GM23248 (cell line): ENCODE data around the gene OLFML1. TPM values are rescaled to one million over a fixed set of nuclear protein-coding genes. Genes with fewer than 3 reads are reported as not detected.

ENCODE experiments used
- DNase-seq: peaks from one replicate; pipeline ENCODE4 v3.0.0-alpha.2; 2015
- H2AFZ ChIP-seq: fragments of 200-600 bp; sonication (generic); 2 replicates; pipeline ENCODE4 v1.6.1; 2016; ENCODE audit warnings: antibody characterized with exemption
- H3F3A ChIP-seq: fragments of 200-600 bp; sonication (generic); 2 replicates; pipeline ENCODE4 v1.6.1; 2016; ENCODE audit warnings: mild to moderate bottlenecking, antibody characterized with exemption, mixed run types; ENCODE audit not compliant: insufficient read depth
- H3K27ac ChIP-seq: fragments of 200-600 bp; sonication (generic); 2 replicates; pipeline ENCODE4 v1.5.1; 2016; ENCODE audit warnings: mild to moderate bottlenecking
- H3K27me3 ChIP-seq: fragments of 200-600 bp; sonication (generic); replicated peaks from 2 replicates; pipeline ENCODE4 v1.6.1; 2016; ENCODE audit warnings: mild to moderate bottlenecking; ENCODE audit not compliant: insufficient read depth
- H3K36me3 ChIP-seq: fragments of 200-600 bp; sonication (generic); 2 replicates; pipeline ENCODE4 v1.6.1; 2016; ENCODE audit warnings: low read depth, mild to moderate bottlenecking
- H3K4me1 ChIP-seq: fragments of 200-600 bp; sonication (generic); 2 replicates; pipeline ENCODE4 v1.6.1; 2016; ENCODE audit warnings: mild to moderate bottlenecking; ENCODE audit not compliant: insufficient read depth
- H3K4me2 ChIP-seq: fragments of 200-600 bp; sonication (generic); one replicate; pipeline ENCODE4 v1.6.1; 2016; ENCODE audit warnings: mild to moderate bottlenecking; ENCODE audit not compliant: unreplicated experiment
- H3K4me3 ChIP-seq: fragments of 200-600 bp; sonication (generic); 2 replicates; pipeline ENCODE4 v1.5.1; 2016; ENCODE audit warnings: mild to moderate bottlenecking
- H3K79me2 ChIP-seq: fragments of 200-600 bp; sonication (generic); 2 replicates; pipeline ENCODE4 v1.6.1; 2016; ENCODE audit warnings: mild to moderate bottlenecking; ENCODE audit not compliant: insufficient read depth
- H3K9ac ChIP-seq: fragments of 200-600 bp; sonication (generic); 2 replicates; pipeline ENCODE4 v1.6.1; 2016; ENCODE audit warnings: mild to moderate bottlenecking
- H3K9me2 ChIP-seq: fragments of 200-600 bp; sonication (generic); 2 replicates; pipeline ENCODE4 v1.6.1; 2016; ENCODE audit warnings: mixed run types, mild to moderate bottlenecking, moderate library complexity; ENCODE audit not compliant: insufficient read depth
- H3K9me3 ChIP-seq: fragments of 200-600 bp; sonication (generic); one replicate; pipeline ENCODE4 v1.6.1; 2017; ENCODE audit warnings: low read depth
- H4K20me1 ChIP-seq: fragments of 200-600 bp; sonication (generic); 2 replicates; pipeline ENCODE4 v1.6.0; 2016; ENCODE audit not compliant: insufficient read depth
- EZH2 ChIP-seq: fragments of 200-600 bp; sonication (generic); IDR thresholded peaks from 2 replicates; pipeline ENCODE4 v1.6.1; 2018; ENCODE audit warnings: antibody characterized with exemption, mild to moderate bottlenecking; ENCODE audit not compliant: insufficient read depth, poor library complexity, severe bottlenecking
- EZH2phosphoT487 ChIP-seq: fragments of 200-600 bp; sonication (generic); IDR thresholded peaks from 2 replicates; pipeline ENCODE4 v1.6.1; 2018; ENCODE audit warnings: antibody characterized with exemption, moderate library complexity, mild to moderate bottlenecking, low read depth; ENCODE audit not compliant: insufficient read depth
- WGBS, 2 experiments: methylation state at CpG; one replicate each; pipeline ENCODE4 v1.1.6; 2015 to 2017; ENCODE audit warnings: low lambda C conversion rate in 2 of 2, low coverage in 1 of 2; ENCODE audit errors: missing lambda C conversion rate in 2 of 2; 5-methylcytosine and 5-hydroxymethylcytosine counted together
- in situ Hi-C: fragments of 300-500 bp; cut with MboI; formaldehyde crosslinking; loops from 2 replicates; pipeline ENCODE4 v1.15.0; 2020
- polyA plus RNA-seq: library from polyadenylated mRNA; unstranded; fragments of >200 nt; fragmentation: Nextera tagmentation; extraction: Ambion mirVana; gene quantifications from 2 replicates; pipeline ENCODE4 v1.2.1, GENCODE V29; 2016
- total RNA-seq: library from RNA; depleted of rRNA; stranded (reverse); fragments of >200 nt; shearing (Covaris generic); gene quantifications from 2 replicates; pipeline ENCODE4 v1.2.3, GENCODE V29; 2014

OLFML1 gene
- total and polyA plus RNA-seq, 2 experiments from 2014 or later, result 0.32 to 0.53 TPM

DNA sequence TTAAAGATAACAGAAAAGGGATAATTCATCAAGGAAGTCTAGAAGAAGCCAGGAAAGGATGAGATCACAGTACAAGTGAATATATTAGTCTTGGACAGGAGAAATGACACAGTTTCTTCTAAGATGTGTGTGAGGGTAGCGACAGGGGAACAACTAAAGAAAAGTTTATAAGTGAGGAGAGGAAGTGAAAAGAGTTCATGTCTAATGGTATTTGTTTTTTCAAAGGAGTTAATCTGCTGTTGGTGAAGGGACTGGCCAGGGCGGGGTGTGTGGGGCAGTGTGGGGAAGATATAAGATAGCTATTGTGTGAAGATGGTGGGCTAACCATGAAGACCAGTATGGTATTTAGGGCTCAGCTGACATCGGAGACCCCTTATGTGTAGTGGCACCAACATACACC, 20.9 kb downstream of the OLFML1 start:
- H4K20me1 ChIP-seq, result no peaks in the 10 kb centered on the region
- no peaks in the 10 kb centered on the region for H3K9me3 ChIP-seq
- TF ChIP-seq EZH2phosphoT487, result no peak
- no peaks in the 10 kb centered on the region for H3K27me3 ChIP-seq
- H3F3A ChIP-seq, result no peaks in the 10 kb centered on the region
- no peaks in the 10 kb centered on the region for H3K4me1 ChIP-seq
- no peak overlapping the region for H3K4me3 ChIP-seq
- H3K9ac ChIP-seq, result no peak overlapping the region
- no peak overlapping the region for H2AFZ ChIP-seq
- H3K4me2 ChIP-seq, result no peak overlapping the region
- no peaks in the 10 kb centered on the region for H3K36me3 ChIP-seq
- no peaks in the 10 kb centered on the region for H3K79me2 ChIP-seq
- H3K27ac ChIP-seq, result no peak overlapping the region
- 82 to 88% methylated on average over 3 of the region's 3 CpGs for WGBS, 2 experiments
- no peak for DNase-seq
- H3K9me2 ChIP-seq, result no peaks in the 10 kb centered on the region
- in situ Hi-C loops, result no loop called here

DNA sequence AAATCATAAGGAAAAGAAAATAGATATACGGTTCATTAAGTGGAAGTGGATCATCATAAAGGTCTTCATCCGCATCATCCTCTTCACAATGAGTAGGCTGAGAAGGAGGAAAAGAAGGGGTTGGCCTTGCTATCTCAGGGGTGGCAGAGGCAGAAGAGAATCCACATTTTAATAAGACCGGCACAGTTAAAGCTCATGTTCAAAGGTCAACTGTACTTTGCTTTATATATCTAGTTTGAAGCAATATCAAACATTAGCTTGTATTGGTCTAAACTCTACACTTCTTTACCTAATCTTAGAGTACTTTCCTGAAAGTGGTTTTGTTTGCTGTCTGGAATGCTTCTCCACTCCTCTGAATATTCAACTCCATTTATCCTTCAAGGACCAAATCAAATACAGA, 22.8 kb downstream of the OLFML1 start:
- Histone ChIP-seq H4K20me1 (no peaks in the 10 kb centered on the region), H3K27ac (no peak overlapping the region), H3K27me3 (no peaks in the 10 kb centered on the region), H3K9ac (no peak overlapping the region), H3K4me3 (no peak overlapping the region), H3K9me2 (no peaks in the 10 kb centered on the region), H3K9me3 (no peaks in the 10 kb centered on the region), H3K4me2 (no peak overlapping the region), H3K36me3 (no peaks in the 10 kb centered on the region), H3F3A (no peaks in the 10 kb centered on the region), H3K4me1 (peaks cover 8% of the 10 kb centered on the region; the same call in 1 of the 2 replicates), H3K79me2 (no peaks in the 10 kb centered on the region), H2AFZ (no peak overlapping the region)
- in situ Hi-C loops, result no loop called here
- 92 to 98% methylated on average over 3 of the region's 3 CpGs for WGBS, 2 experiments
- DNase-seq, result no peak
- no peak for TF ChIP-seq EZH2phosphoT487
- TF ChIP-seq EZH2, result no peak

DNA sequence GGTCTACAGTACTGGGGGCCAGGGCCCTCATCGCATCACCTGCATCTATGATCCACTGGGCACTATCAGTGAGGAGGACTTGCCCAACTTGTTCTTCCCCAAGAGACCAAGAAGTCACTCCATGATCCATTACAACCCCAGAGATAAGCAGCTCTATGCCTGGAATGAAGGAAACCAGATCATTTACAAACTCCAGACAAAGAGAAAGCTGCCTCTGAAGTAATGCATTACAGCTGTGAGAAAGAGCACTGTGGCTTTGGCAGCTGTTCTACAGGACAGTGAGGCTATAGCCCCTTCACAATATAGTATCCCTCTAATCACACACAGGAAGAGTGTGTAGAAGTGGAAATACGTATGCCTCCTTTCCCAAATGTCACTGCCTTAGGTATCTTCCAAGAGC, 24.7 kb downstream of the OLFML1 start:
- peaks cover 8% of the 10 kb centered on the region; the same call in 1 of the 2 replicates for H3K4me1 ChIP-seq
- no peaks in the 10 kb centered on the region for H4K20me1 ChIP-seq
- H3K27me3 ChIP-seq, result 0 out of 2 replicates have a peak, but pooled peaks cover 3% of the 10 kb centered on the region
- H3K4me2 ChIP-seq, result no peak overlapping the region
- H3K9me3 ChIP-seq, result no peaks in the 10 kb centered on the region
- H3K9me2 ChIP-seq, result no peaks in the 10 kb centered on the region
- WGBS, 2 experiments, result 86 to 100% methylated on average over 2 of the region's 2 CpGs
- no peak overlapping the region for H3K27ac ChIP-seq
- DNase-seq, result no peak
- H3K79me2 ChIP-seq, result no peaks in the 10 kb centered on the region
- H3K9ac ChIP-seq, result no peak overlapping the region
- in situ Hi-C loops, result no loop called here
- H3K36me3 ChIP-seq, result no peaks in the 10 kb centered on the region
- TF ChIP-seq EZH2phosphoT487, result no peak
- TF ChIP-seq EZH2, result no peak
- no peak overlapping the region for H2AFZ ChIP-seq
- H3F3A ChIP-seq, result no peaks in the 10 kb centered on the region
- no peak overlapping the region for H3K4me3 ChIP-seq

DNA sequence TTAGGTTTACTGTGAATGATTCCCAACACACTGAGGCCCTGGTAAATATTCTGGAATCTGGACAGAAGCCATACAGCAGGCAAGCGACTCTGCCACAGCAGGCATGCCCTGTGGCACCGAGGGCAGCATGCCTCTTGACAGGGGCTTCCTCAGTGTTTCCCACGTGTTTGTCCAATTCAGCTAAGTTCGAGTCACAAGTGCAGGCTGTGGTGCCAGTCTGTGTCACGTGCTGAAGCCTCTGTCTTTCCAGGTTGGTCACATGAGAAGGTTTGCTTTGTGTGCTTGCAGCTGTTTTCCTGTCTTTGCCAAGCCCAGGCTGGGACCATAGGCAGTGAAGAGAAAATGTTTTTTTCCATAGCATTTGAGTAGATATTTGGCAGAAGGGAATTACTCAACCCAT, 26.1 kb downstream of the OLFML1 start:
- no peak for TF ChIP-seq EZH2
- TF ChIP-seq EZH2phosphoT487, result no peak
- in situ Hi-C loops, result no loop called here
- Histone ChIP-seq H3K9me2 (no peaks in the 10 kb centered on the region), H3F3A (no peaks in the 10 kb centered on the region), H3K4me3 (no peak overlapping the region), H3K27ac (no peak overlapping the region), H3K79me2 (no peaks in the 10 kb centered on the region), H3K4me2 (no peak overlapping the region), H2AFZ (no peak overlapping the region), H3K27me3 (0 out of 2 replicates have a peak, but pooled peaks cover 6% of the 10 kb centered on the region), H4K20me1 (no peaks in the 10 kb centered on the region), H3K4me1 (peaks cover 8% of the 10 kb centered on the region; the same call in 1 of the 2 replicates), H3K36me3 (no peaks in the 10 kb centered on the region), H3K9ac (no peak overlapping the region), H3K9me3 (no peaks in the 10 kb centered on the region)
- WGBS, 2 experiments, result 20 to 24% methylated on average over 5 of the region's 5 CpGs
- DNase-seq, result no peak
